ENCODE results near the gene MAP4K5.
"Not testable (repeated sequence)": the region's sequence is repeated elsewhere in the genome, so short reads cannot be mapped to it uniquely, and the experiment has no call there.

Gene MAP4K5

DNA sequence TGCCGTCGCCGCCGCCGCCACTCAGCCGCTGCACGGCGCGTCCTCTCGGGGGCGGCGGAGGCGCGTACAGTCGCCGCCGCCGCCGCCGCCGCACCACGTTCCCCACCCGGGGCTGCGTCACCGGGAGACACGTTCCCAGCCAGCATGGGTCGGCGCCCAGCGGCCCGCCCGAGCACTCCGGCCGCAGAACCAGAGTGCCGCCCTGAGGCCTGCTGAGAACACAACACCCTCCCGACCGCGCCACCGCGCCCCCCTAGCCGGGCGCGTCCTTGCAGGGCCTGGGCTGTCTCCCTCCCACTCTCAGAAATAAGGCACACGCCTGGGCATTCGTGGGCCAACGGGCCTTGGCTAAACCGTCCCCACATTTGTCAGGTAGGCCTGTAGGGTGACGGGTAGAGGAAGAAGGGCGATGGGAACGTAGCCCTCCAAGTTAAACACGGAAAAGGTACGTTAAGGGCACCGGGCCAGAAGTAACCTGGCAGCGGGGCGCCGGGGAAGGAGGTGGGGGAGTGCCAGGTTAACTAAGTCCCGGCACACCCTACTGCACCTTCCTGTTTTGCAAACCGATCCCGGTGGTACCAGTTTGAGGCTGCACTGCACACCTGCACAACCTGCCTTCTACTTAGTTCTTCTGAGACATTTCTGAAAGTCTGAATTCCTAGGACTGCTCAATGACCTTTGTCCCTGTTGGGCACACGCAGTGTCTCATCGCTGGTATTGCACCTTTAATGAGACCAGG is at the start of gene MAP4K5:
TSS of gene MAP4K5 (minus strand) at position 68 of the 739 bp plus-strand sequence. CDS start 520 bp downstream, outside the sequence.
- DNase-seq (ENCODE audit: low read depth in 2 of 2): peak; percentile 78 to 81

DNA sequence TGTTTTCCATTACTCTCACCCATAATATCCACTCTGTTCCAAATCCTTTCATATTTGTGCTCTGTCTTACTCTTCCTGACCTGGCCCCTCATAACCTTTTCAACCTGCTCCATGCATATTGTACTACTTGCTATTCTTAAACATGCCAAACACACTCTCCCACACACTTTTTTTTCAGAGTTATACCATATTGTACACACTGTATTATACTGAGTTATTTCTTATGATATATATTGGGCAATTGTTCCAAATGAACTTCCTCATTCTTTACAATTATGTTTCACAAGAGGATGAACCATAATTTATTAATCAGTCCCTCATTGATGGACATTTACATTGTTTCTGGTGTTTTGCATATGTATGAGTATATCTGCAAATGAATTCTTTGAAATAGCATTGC is 46.1 kb upstream of the MAP4K5 start:
- DNase-seq (ENCODE audit: low read depth in 2 of 2): no peak

DNA sequence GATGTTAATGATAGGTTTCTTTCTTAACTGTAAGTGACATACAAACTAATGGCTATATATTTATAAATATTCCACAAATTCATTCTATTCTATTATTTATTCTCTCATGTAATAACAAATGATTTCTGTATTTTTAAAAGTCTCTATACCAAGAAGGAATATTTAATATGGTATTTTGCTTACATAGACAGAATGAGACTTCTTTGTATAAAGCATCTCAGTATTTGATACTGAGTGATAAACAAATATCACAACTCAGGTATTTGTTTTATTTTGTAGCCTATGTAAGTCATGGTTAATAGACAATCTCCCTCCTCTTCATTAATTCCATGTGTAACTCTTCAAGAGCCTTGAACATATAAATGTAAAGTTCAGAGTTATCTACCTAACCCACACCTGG is 45.6 kb upstream of the MAP4K5 start:
- DNase-seq (ENCODE audit: low read depth in 2 of 2): no peak

DNA sequence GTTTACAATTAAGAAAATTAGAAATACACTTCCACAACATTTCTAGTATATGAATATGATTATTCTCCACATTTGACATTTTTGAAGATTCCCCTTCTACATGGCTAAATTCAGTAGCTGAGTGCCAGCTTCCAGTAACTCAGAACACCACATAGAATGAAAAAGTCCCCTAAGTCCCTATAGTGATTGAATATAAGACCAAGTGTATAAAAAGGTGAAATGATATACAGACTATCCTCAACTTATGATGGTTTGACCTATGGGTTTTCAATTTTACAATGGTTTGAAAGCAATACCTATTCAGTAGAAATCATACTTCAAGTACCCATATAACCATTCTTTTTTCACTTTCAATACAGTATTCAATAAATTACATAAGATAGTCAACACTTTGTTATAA is 43.4 kb upstream of the MAP4K5 start:
- no peak for DNase-seq (ENCODE audit: low read depth in 2 of 2)

- no peak for DNase-seq (ENCODE audit: low read depth in 2 of 2)
Measured at GRCh38 chr14:50573862-50574261, 41.5 kb upstream of the MAP4K5 start.

GRCh38 chr14:50569714-50570274 is 37.4 kb upstream of the MAP4K5 start:
- no peak for DNase-seq (ENCODE audit: low read depth in 2 of 2)

GRCh38 chr14:50562841-50563240 is 30.5 kb upstream of the MAP4K5 start:
- DNase-seq (ENCODE audit: low read depth in 2 of 2): no peak

DNA sequence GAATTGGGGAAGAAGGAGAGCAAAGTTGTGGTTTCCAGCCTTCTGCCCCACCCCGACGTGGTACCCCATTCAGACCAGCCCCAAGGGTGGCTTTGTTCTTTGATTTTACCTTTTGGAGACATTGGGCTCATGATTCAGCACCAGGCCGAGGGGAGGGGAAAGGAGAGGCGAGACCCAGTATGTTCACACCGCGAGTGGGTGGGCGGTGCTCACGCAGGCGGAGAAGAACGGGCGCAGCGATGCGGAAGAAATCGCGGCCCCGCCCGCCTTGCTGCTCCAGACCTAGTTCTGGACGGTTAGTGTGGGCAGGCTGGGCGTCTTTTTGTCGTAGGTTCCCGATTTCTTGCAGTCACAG is 28.5 kb upstream of the MAP4K5 start:
- no peak for DNase-seq (ENCODE audit: low read depth in 2 of 2)

DNA sequence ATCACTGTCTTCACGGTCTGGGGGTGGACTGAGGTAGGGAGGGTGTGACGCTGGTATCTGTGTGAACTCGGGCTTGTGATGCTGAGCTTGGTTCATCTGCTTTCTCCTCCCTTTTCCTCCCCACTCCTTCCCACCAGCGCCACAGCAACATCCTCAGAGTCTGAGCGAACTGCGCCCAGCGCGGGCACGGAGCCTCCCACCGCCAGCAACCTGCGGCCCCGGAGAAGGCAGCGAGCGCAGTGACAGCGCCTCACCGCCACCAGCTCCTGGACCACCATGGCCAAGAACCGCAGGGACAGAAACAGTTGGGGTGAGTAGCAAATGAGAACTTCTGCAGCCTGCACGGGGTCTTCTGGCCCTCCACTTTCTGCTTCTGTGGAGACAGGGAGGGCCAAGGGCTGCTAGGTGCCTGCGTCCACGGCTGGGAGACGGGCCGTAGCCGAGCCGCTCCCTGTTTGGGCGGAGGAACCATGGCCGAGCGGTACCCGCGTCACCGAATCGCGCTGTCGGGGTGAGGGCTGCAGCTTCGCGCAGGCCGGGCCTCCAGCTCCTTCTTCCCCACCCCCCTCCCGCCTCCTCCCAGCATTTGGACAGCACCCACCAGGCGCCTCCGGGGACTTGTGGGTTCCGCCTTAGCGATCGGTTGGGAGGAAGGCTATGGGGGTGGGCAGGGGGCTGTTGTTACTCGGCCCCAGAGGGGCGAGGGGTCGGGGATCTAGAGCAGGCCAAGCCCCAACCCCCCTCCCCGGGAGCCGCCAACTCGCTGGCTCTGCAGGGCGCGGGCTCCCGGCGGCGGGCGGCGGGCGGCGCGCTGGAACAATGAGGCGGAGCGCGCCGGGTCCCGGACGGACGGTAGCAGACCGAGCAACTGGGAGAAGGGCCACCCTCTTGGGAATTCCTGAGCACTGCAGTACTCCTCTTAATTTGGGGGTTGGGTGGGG is 27.9 kb upstream of the MAP4K5 start, which contains the start of gene ATL1:
TSS of gene ATL1 (plus strand) at position 156 of the 941 bp plus-strand sequence. CDS start at position 277, 121 bp downstream.
- DNase-seq (ENCODE audit: low read depth in 2 of 2): no peak

DNA sequence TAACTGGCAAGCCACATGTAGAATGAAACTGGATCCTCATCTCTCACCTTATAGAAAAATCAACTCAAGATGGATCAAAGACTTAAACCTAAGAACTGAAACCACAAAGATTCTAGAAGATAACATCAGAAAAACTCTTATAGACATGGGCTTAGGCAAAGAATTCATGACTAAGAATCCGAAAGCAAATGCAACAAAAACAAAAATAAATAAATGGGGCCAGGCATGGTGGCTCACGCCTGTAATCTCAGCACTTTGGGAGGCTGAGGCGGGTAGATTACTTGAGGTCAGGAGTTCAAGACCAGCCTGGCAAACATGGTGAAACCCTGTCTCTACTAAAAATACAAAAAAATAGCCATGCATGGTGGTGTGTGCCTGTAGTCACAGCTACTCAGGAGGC is 20.4 kb upstream of the MAP4K5 start:
- DNase-seq (ENCODE audit: low read depth in 2 of 2): not testable (repeated sequence)

DNA sequence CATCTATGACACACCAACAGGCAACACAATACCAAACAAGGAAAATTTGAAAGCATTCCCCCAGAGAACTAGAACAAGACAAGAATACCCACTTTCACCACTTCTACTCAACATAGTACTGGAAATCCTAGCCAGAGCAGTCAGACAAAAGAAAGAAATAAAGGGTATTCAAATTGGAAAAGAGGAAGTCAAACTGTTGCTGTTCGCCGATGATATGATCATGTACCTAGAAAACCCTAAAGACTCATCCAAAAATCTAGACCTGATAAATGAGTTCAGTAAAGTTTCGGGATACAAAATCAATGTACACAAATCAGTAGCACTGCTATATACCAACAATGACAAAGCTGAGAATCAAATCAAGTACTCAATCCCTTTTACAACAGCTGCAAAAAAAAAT is 19.5 kb upstream of the MAP4K5 start:
- no peak for DNase-seq (ENCODE audit: low read depth in 2 of 2)

GRCh38 chr14:50550294-50550693 is 17.9 kb upstream of the MAP4K5 start:
- no peak for DNase-seq (ENCODE audit: low read depth in 2 of 2)

DNA sequence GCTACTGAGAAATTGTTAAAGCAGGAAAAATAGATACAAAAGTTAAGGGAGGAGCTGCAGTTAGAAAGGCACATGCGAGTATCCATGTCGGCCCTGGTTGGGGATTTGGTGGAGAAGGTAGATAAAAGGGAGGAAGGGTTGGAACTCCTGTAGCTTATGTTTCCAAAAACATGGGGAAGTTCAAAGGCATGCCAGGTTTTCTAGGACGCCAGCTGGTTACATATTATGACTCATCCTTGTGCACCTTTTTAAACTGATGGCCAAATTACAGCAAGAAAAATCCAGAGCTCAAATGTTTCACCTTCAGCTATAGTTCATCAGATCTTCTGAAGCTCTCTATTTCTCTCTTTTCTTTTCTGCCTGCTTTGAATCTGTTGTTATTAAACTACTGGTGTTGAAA is 13.2 kb upstream of the MAP4K5 start:
- DNase-seq (ENCODE audit: low read depth in 2 of 2): no peak

DNA sequence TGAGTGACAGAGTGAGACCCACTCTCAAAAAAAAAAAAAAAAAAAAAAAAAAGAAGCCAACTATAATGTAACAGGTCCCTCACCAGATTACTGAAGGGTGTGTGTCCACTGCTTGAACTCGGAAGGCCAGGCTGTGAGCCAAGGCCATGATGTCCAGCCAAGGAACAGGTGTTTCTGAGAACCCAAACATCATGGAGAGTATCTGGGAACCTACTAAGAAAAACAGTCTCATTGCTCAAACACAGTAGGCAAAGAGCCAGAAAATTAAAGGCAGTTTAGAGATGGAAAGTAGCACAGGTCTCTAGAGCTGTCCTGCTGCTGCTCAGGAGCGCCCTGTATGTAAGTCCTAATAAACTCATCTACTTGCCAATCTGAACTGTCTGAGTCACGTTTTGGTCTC is 12.5 kb upstream of the MAP4K5 start:
- no peak for DNase-seq (ENCODE audit: low read depth in 2 of 2)

GRCh38 chr14:50542941-50543418 is 10.6 kb upstream of the MAP4K5 start:
- DNase-seq (ENCODE audit: low read depth in 2 of 2): no peak

- DNase-seq (ENCODE audit: low read depth in 2 of 2): no peak
Measured at GRCh38 chr14:50541159-50541567, 8.8 kb upstream of the MAP4K5 start.

GRCh38 chr14:50539051-50539450 is 6.7 kb upstream of the MAP4K5 start:
- no peak for DNase-seq (ENCODE audit: low read depth in 2 of 2)

DNA sequence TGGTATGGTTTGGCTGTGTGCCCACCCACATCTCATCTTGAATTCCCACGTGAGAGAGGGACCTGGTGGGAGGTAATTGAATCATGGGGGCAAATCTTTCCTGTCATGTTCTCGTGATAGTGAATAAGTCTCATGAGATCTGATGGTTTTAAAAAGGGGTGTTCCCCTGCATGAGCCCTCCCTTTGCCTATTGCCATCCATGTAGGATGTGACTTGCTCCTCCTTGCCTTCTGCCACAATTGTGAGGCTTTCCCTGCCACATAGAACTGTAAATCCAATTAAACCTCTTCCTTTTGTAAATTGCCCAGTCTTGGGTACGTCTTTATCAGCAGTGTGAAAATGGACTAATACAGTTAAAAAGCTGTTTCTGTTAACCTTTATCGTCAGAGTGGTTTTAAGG is 5.7 kb upstream of the MAP4K5 start:
- DNase-seq (ENCODE audit: low read depth in 2 of 2): not testable (repeated sequence)

DNA sequence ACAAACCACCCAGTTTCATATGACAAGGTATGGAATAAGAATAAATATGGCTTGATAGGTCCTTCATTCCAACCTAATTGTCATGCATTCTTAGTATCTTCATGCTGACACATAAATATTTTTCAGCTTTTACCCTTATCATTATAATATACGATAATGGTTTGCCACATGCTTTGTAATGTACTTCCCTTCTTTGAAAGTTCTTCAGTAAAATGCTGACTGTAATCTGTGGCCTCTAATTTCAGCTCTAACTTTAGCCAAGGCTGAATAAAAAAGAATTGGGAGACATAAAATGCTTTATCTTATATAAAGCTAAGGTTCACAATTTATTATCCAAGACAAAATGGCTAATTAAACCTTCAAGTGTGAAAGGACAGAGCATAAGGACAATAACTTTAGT is 2.6 kb upstream of the MAP4K5 start:
- no peak for DNase-seq (ENCODE audit: low read depth in 2 of 2)

DNA sequence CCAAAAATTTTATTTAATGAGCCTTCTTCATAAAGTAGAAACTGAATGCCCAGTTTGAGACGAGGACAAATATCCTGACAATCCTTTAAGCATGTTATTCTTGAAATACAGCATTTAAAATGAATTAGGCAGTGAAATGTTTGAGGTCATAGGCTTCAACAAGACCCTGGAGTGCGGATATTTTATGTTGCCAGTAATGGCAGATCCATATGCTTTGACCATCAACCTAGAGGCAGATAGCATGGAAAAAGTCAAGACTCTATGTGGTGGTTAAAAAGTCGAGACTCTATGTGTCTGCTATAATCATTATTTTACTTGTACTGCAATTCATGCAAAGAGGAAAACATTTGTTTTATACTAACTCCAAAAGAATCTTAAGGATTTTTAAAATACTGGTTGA is 2.0 kb upstream of the MAP4K5 start:
- DNase-seq (ENCODE audit: low read depth in 2 of 2): no peak

DNA sequence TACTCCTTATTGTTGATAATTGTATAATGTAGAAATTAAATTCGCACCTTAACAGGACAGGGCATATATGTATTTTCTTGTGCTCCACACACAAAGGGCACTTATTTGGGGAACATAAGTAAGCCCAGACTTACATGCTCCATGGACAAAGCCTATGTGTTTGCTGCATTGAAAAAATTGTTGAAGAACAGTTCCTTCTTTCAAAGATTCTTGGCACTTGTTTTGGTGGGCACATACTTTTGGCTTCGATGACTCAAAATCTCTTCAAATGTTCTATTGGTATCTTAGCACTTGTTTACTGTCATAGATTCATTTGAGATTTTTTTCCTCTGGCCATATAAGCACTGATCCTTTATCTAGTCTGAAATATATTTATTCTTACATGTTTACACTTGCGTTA is 1.4 kb upstream of the MAP4K5 start:
- no peak for DNase-seq (ENCODE audit: low read depth in 2 of 2)

- no peak for DNase-seq (ENCODE audit: low read depth in 2 of 2)
Measured at GRCh38 chr14:50533241-50533705, 904 bp upstream of the MAP4K5 start.
